Central memory CD8-positive, alpha-beta T cell (primary cell): ENCODE results near the gene CCDC195.
A peak's percentile ranks its signal among the peaks of the same experiment; 100 is the strongest.

Source experiments
- ATAC-seq: fragments of 150-1000 bp; cut with Tn5 transposase; replicated peaks from 2 replicates; pipeline ENCODE4 v1.10.0; 2022; ENCODE audit warnings: mild to moderate bottlenecking, moderate FRiP score, moderate number of reproducible peaks; ENCODE audit not compliant: poor library complexity, severe bottlenecking; ENCODE audit errors: extremely low read depth
- DNase-seq, 2 donors: peaks; one replicate each; pipeline ENCODE4 v3.0.0; 2021; ENCODE audit warnings: low spot score in 2 of 2
- H3K27ac Mint-ChIP-seq: one replicate; pipeline ENCODE4 v1.8.0; 2022; ENCODE audit warnings: low read depth, mild to moderate bottlenecking, moderate library complexity, mixed read lengths
- H3K27me3 Mint-ChIP-seq: one replicate; pipeline ENCODE4 v1.8.0; 2022; ENCODE audit warnings: mixed read lengths
- H3K36me3 Mint-ChIP-seq: one replicate; pipeline ENCODE4 v1.8.0; 2022; ENCODE audit warnings: mild to moderate bottlenecking, moderate library complexity, mixed read lengths; ENCODE audit not compliant: insufficient read depth
- H3K4me1 Mint-ChIP-seq: one replicate; pipeline ENCODE4 v1.8.0; 2022; ENCODE audit warnings: mixed read lengths
- H3K4me3 Mint-ChIP-seq: one replicate; pipeline ENCODE4 v1.8.0; 2022; ENCODE audit warnings: mild to moderate bottlenecking, moderate library complexity, mixed read lengths
- H3K9me3 Mint-ChIP-seq: one replicate; pipeline ENCODE4 v1.8.0; 2022; ENCODE audit warnings: mixed read lengths

The CCDC195 gene

GRCh38 chr2:224716201-224716600, at the start of gene CCDC195:
Gene CCDC195 (minus strand): TSS chr2:224716365. CDS start chr2:224716365, 0 bp downstream.
- no peaks in the 10 kb centered on the region for H3K4me1 Mint-ChIP-seq
- H3K27me3 Mint-ChIP-seq = peaks cover 22% of the 10 kb centered on the region
- H3K9me3 Mint-ChIP-seq = peaks cover 8% of the 10 kb centered on the region
- H3K27ac Mint-ChIP-seq = no peak within 1 kb of the TSS
- H3K4me3 Mint-ChIP-seq = no peak within 1 kb of the TSS
- no peaks in the 10 kb centered on the region for H3K36me3 Mint-ChIP-seq
- DNase-seq (no peak), ATAC-seq (no peak)

GRCh38 chr2:224764565-224765236, 48.5 kb upstream of the CCDC195 start:
- no peaks in the 10 kb centered on the region for H3K4me1 Mint-ChIP-seq
- peak overlapping the region; percentile 53 for H3K27ac Mint-ChIP-seq
- DNase-seq (no peak), ATAC-seq (no peak)
- H3K4me3 Mint-ChIP-seq = peak overlapping the region; percentile 1
- no peaks in the 10 kb centered on the region for H3K27me3 Mint-ChIP-seq
- H3K36me3 Mint-ChIP-seq = peaks cover 72% of the 10 kb centered on the region
- H3K9me3 Mint-ChIP-seq = peaks cover 7% of the 10 kb centered on the region

GRCh38 chr2:224757934-224758548, 41.9 kb upstream of the CCDC195 start:
- H3K27ac Mint-ChIP-seq = no peak overlapping the region
- H3K4me1 Mint-ChIP-seq = no peaks in the 10 kb centered on the region
- peaks cover 31% of the 10 kb centered on the region for H3K9me3 Mint-ChIP-seq
- no peaks in the 10 kb centered on the region for H3K27me3 Mint-ChIP-seq
- no peak for DNase-seq
- ATAC-seq = no peak
- no peak overlapping the region for H3K4me3 Mint-ChIP-seq
- peaks cover 22% of the 10 kb centered on the region for H3K36me3 Mint-ChIP-seq

GRCh38 chr2:224753743-224754540, 37.8 kb upstream of the CCDC195 start:
- peaks cover 23% of the 10 kb centered on the region for H3K9me3 Mint-ChIP-seq
- ATAC-seq (no peak), DNase-seq (no peak)
- no peaks in the 10 kb centered on the region for H3K4me1 Mint-ChIP-seq
- peaks cover 18% of the 10 kb centered on the region for H3K27me3 Mint-ChIP-seq
- peaks cover 8% of the 10 kb centered on the region for H3K36me3 Mint-ChIP-seq
- no peak overlapping the region for H3K4me3 Mint-ChIP-seq
- no peak overlapping the region for H3K27ac Mint-ChIP-seq

GRCh38 chr2:224751996-224752698, 36.0 kb upstream of the CCDC195 start:
- no peak overlapping the region for H3K4me3 Mint-ChIP-seq
- ATAC-seq = no peak
- no peak overlapping the region for H3K27ac Mint-ChIP-seq
- no peak for DNase-seq
- no peaks in the 10 kb centered on the region for H3K4me1 Mint-ChIP-seq
- peaks cover 36% of the 10 kb centered on the region for H3K27me3 Mint-ChIP-seq
- peaks cover 3% of the 10 kb centered on the region for H3K36me3 Mint-ChIP-seq
- peaks cover 8% of the 10 kb centered on the region for H3K9me3 Mint-ChIP-seq

GRCh38 chr2:224749136-224749535, 33.0 kb upstream of the CCDC195 start:
- ATAC-seq = no peak
- no peaks in the 10 kb centered on the region for H3K4me1 Mint-ChIP-seq
- no peaks in the 10 kb centered on the region for H3K36me3 Mint-ChIP-seq
- no peak for DNase-seq
- H3K27me3 Mint-ChIP-seq = peaks cover 54% of the 10 kb centered on the region
- no peak overlapping the region for H3K27ac Mint-ChIP-seq
- no peak overlapping the region for H3K4me3 Mint-ChIP-seq
- H3K9me3 Mint-ChIP-seq = no peaks in the 10 kb centered on the region

- Mint-ChIP-seq H3K27ac (no peak overlapping the region), H3K27me3 (peaks cover 57% of the 10 kb centered on the region), H3K4me3 (no peak overlapping the region), H3K4me1 (no peaks in the 10 kb centered on the region), H3K9me3 (no peaks in the 10 kb centered on the region), H3K36me3 (no peaks in the 10 kb centered on the region)
- DNase-seq (no peak), ATAC-seq (no peak)
These were observed 31.6 kb upstream of the CCDC195 start for GRCh38 chr2:224747765-224748164.

- H3K27me3 Mint-ChIP-seq = peaks cover 8% of the 10 kb centered on the region
- H3K36me3 Mint-ChIP-seq = no peaks in the 10 kb centered on the region
- H3K9me3 Mint-ChIP-seq = peaks cover 9% of the 10 kb centered on the region
- no peak overlapping the region for H3K27ac Mint-ChIP-seq
- ATAC-seq (no peak), DNase-seq (no peak)
- H3K4me1 Mint-ChIP-seq = no peaks in the 10 kb centered on the region
- H3K4me3 Mint-ChIP-seq = no peak overlapping the region
These were observed 20.1 kb upstream of the CCDC195 start for GRCh38 chr2:224736227-224736626.

GRCh38 chr2:224734949-224735348, 18.8 kb upstream of the CCDC195 start:
- DNase-seq = no peak
- H3K27ac Mint-ChIP-seq = no peak overlapping the region
- no peak overlapping the region for H3K4me3 Mint-ChIP-seq
- peaks cover 9% of the 10 kb centered on the region for H3K9me3 Mint-ChIP-seq
- no peaks in the 10 kb centered on the region for H3K4me1 Mint-ChIP-seq
- ATAC-seq = no peak
- no peaks in the 10 kb centered on the region for H3K36me3 Mint-ChIP-seq
- H3K27me3 Mint-ChIP-seq = peaks cover 12% of the 10 kb centered on the region

- peaks cover 29% of the 10 kb centered on the region for H3K27me3 Mint-ChIP-seq
- no peaks in the 10 kb centered on the region for H3K4me1 Mint-ChIP-seq
- DNase-seq (no peak), ATAC-seq (no peak)
- H3K9me3 Mint-ChIP-seq = peaks cover 14% of the 10 kb centered on the region
- no peaks in the 10 kb centered on the region for H3K36me3 Mint-ChIP-seq
- no peak overlapping the region for H3K27ac Mint-ChIP-seq
- H3K4me3 Mint-ChIP-seq = no peak overlapping the region
These were observed 15.5 kb upstream of the CCDC195 start for GRCh38 chr2:224731665-224732064.

- ATAC-seq (no peak), DNase-seq (no peak)
- peaks cover 14% of the 10 kb centered on the region for H3K9me3 Mint-ChIP-seq
- H3K27ac Mint-ChIP-seq = no peak overlapping the region
- no peaks in the 10 kb centered on the region for H3K36me3 Mint-ChIP-seq
- H3K27me3 Mint-ChIP-seq = peaks cover 45% of the 10 kb centered on the region
- no peak overlapping the region for H3K4me3 Mint-ChIP-seq
- no peaks in the 10 kb centered on the region for H3K4me1 Mint-ChIP-seq
These were observed 13.3 kb upstream of the CCDC195 start for GRCh38 chr2:224729435-224729834.

GRCh38 chr2:224724331-224724730, 8.2 kb upstream of the CCDC195 start:
- H3K27ac Mint-ChIP-seq = no peak overlapping the region
- H3K4me1 Mint-ChIP-seq = no peaks in the 10 kb centered on the region
- DNase-seq (no peak), ATAC-seq (no peak)
- H3K27me3 Mint-ChIP-seq = peaks cover 30% of the 10 kb centered on the region
- no peaks in the 10 kb centered on the region for H3K36me3 Mint-ChIP-seq
- peaks cover 14% of the 10 kb centered on the region for H3K9me3 Mint-ChIP-seq
- no peak overlapping the region for H3K4me3 Mint-ChIP-seq
